ENCODE measurements around the gene SLC37A1. TPM values are rescaled to one million over a fixed set of nuclear protein-coding genes. Genes with fewer than 3 reads are reported as not detected.

The SLC37A1 gene
- total RNA-seq, 1 experiment from 2014 or later, result 23.5 TPM

DNA sequence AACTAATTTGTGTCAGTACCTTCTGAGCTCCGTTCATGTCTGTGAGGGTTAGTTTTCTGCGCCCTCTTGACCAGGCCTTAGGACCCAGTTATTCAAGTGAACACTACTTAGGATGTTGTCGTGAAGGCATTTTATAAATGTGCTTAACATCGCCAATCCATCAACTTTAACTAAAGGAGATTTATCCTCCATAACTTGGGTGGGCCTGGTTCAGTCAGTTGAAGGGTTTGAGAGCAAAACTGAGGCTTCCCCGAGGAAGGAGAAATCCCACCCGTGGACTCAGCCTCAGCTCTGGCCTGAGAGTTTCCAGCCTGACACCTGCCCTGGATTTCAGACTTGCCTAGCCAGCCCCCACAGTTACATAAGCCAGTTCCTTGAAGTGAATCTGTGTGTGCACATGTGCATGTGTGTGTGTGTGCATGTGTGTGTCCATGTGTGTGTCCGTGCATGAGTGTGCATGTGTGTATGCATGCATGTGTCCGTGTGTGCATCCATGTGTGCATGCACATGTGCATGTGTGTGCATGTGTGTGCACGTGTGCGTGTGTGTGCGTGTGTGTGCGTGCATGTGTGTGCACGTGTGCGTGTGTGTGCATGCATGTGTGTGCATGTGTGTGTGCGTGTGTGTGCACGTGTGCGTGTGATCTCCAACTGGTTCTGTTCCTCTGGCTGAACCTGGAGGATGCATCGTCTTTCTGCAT is 77.7 kb downstream of the SLC37A1 start:
- ChIA-PET CTCF (no interaction called here), POLR2A (ENCODE audit: unreplicated experiment) (no interaction called here)
- H3K4me3 ChIP-seq, result no peak overlapping the region
- H3K79me2 ChIP-seq (ENCODE audit: low read depth), result no peaks in the 10 kb centered on the region
- no peaks in the 10 kb centered on the region for H3K4me1 ChIP-seq (replicated peaks; ENCODE audit: insufficient read depth)
- H3K27ac ChIP-seq, result no peak overlapping the region
- no peaks in the 10 kb centered on the region for H3K9me2 ChIP-seq (ENCODE audit: insufficient read depth)
- TF ChIP-seq, protein P1, sequence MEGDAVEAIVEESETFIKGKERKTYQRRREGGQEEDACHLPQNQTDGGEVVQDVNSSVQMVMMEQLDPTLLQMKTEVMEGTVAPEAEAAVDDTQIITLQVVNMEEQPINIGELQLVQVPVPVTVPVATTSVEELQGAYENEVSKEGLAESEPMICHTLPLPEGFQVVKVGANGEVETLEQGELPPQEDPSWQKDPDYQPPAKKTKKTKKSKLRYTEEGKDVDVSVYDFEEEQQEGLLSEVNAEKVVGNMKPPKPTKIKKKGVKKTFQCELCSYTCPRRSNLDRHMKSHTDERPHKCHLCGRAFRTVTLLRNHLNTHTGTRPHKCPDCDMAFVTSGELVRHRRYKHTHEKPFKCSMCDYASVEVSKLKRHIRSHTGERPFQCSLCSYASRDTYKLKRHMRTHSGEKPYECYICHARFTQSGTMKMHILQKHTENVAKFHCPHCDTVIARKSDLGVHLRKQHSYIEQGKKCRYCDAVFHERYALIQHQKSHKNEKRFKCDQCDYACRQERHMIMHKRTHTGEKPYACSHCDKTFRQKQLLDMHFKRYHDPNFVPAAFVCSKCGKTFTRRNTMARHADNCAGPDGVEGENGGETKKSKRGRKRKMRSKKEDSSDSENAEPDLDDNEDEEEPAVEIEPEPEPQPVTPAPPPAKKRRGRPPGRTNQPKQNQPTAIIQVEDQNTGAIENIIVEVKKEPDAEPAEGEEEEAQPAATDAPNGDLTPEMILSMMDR (conservative IDR thresholded peaks at IDR 0.05), result no peak
- TF ChIP-seq EZH2 (IDR thresholded peaks at IDR 0.05; ENCODE audit: low read depth), result no peak
- BruUV-seq (replicated peaks), result no TSS peak
- H3F3A ChIP-seq (ENCODE audit: insufficient read depth, low read depth), result no peaks in the 10 kb centered on the region
- H3K27me3 ChIP-seq (ENCODE audit: insufficient read depth, low read depth), result no peaks in the 10 kb centered on the region
- no peak overlapping the region for H3K4me2 ChIP-seq
- no peak for DNase-seq
- no peaks in the 10 kb centered on the region for H4K20me1 ChIP-seq (ENCODE audit: insufficient read depth)
- intact Hi-C loops (cut with micrococcal nuclease; ENCODE audit: unreplicated experiment), result no loop called here
- H3K36me3 ChIP-seq (ENCODE audit: low read depth), result no peaks in the 10 kb centered on the region
- no peaks in the 10 kb centered on the region for H3K9me3 ChIP-seq (ENCODE audit: insufficient read depth, low read depth)
- H2AFZ ChIP-seq, result no peak overlapping the region

DNA sequence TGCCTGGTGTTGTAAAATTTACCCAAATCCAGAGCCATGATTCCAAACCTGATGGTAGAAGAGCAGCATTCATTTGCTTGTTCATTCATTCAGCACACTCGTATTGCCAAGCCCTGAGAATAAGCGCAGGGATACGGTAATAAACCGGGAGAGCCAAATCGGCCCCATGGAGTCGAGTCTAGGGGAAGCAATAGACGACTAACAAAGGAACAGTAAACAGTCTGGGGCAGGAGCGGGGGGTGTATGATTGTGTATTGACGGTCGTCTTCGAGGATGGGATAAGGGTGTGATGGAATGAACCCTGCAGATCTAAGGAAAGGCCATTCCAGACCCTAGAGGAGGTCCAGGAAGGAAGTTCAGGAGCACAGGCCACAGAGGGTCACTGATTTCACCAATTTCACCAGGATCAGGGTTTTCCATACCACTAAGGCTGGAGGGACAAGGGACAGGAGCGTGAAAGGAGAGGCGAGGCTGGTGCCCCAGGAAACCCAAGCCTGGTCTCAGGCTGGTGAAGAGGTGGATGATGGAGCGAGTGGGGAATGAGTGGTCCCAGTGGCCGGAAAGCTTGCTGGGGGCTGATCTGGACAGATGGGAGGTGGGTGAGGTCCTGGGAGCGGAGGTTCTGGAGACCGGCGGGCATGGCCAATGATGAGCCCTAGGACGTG is 78.6 kb downstream of the SLC37A1 start:
- no peaks in the 10 kb centered on the region for H3K79me2 ChIP-seq (ENCODE audit: low read depth)
- H3K27me3 ChIP-seq (ENCODE audit: insufficient read depth, low read depth), result no peaks in the 10 kb centered on the region
- H3K9me2 ChIP-seq (ENCODE audit: insufficient read depth), result no peaks in the 10 kb centered on the region
- H2AFZ ChIP-seq, result no peak overlapping the region
- DNase-seq, result no peak
- ChIA-PET CTCF (interaction anchor here (0.5 to 0.6 kb wide), 3 partner anchors 44 to 438 kb away, joined by 3 read pairs; no protein-coding TSS in a partner anchor), POLR2A (ENCODE audit: unreplicated experiment) (no interaction called here)
- no peaks in the 10 kb centered on the region for H3F3A ChIP-seq (ENCODE audit: insufficient read depth, low read depth)
- H3K27ac ChIP-seq, result no peak overlapping the region
- TF ChIP-seq, protein P1 (conservative IDR thresholded peaks at IDR 0.05), result no peak
- no peak for TF ChIP-seq EZH2 (IDR thresholded peaks at IDR 0.05; ENCODE audit: low read depth)
- no peak overlapping the region for H3K4me3 ChIP-seq
- no peaks in the 10 kb centered on the region for H4K20me1 ChIP-seq (ENCODE audit: insufficient read depth)
- H3K9me3 ChIP-seq (ENCODE audit: insufficient read depth, low read depth), result no peaks in the 10 kb centered on the region
- H3K4me2 ChIP-seq, result no peak overlapping the region
- H3K4me1 ChIP-seq (replicated peaks; ENCODE audit: insufficient read depth), result no peaks in the 10 kb centered on the region
- H3K36me3 ChIP-seq (ENCODE audit: low read depth), result no peaks in the 10 kb centered on the region
- intact Hi-C loops (cut with micrococcal nuclease; ENCODE audit: unreplicated experiment), result loop anchor here (2.0 kb wide), 2 partner anchors 61 to 227 kb away; partner anchors contain the start of gene PDE9A
- BruUV-seq (replicated peaks), result no TSS peak

DNA sequence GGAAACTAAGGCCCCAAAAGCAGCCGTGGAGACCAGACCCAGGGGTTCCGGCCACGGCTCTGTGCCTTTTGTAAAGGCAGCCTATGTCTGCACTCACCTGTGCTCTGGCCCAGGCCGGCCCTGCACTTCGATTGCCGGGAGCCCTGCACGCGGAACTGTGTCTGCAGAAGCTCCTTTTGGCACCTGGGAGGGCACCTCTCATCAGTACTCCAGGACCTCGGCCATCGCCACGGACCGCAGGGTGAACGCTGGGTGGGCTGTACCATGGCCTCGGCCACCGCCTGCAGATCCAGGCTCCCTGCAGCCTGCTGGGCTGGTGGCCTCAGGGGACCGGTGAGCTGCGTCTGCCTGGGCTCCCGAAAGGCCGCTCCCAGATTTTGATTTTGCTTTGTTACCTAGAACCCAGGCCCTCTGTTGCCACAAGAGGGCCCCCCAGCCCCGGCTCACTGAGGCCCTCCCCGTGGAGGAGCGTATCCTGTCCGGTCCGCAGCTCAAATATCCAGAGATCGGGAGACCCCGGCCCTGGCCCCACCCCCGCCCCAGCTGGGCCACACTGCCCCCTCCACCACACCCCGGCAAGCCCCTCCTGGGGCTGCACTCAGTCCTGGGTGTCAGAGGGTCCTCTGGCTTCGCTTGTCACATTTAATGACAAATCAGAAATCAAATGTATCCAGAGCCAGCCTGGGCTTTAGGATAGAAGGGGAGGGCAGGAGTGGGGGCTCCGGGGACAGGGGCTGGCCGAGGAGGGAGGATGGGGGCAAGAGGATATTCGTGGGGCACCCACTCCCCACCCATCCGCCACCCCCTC is 79.6 kb downstream of the SLC37A1 start:
- no peak overlapping the region for H2AFZ ChIP-seq
- no peaks in the 10 kb centered on the region for H3K79me2 ChIP-seq (ENCODE audit: low read depth)
- peak in 1 of 2 experiments; percentile 65 for DNase-seq
- H3K4me3 ChIP-seq, result no peak overlapping the region; the same call in 1 of the 2 replicates
- H3K27ac ChIP-seq, result no peak overlapping the region
- no peaks in the 10 kb centered on the region for H3K9me2 ChIP-seq (ENCODE audit: insufficient read depth)
- intact Hi-C loops (cut with micrococcal nuclease; ENCODE audit: unreplicated experiment), result loop anchor here (2.0 kb wide), 2 partner anchors 60 to 226 kb away; partner anchors contain the start of gene PDE9A
- H4K20me1 ChIP-seq (ENCODE audit: insufficient read depth), result no peaks in the 10 kb centered on the region
- H3K4me2 ChIP-seq, result peak overlapping the region; percentile 66
- H3K36me3 ChIP-seq (ENCODE audit: low read depth), result no peaks in the 10 kb centered on the region
- no peaks in the 10 kb centered on the region for H3K27me3 ChIP-seq (ENCODE audit: insufficient read depth, low read depth)
- H3K9me3 ChIP-seq (ENCODE audit: insufficient read depth, low read depth), result no peaks in the 10 kb centered on the region
- TF ChIP-seq, protein P1 (conservative IDR thresholded peaks at IDR 0.05), result peak; percentile 74
- TF ChIP-seq EZH2 (IDR thresholded peaks at IDR 0.05; ENCODE audit: low read depth), result no peak
- ChIA-PET CTCF (interaction anchor here (0.5 to 0.7 kb wide), 5 partner anchors 43 to 437 kb away, joined by 3 to 6 read pairs (median 3); no protein-coding TSS in a partner anchor), POLR2A (ENCODE audit: unreplicated experiment) (no interaction called here)
- BruUV-seq (replicated peaks), result no TSS peak
- no peaks in the 10 kb centered on the region for H3K4me1 ChIP-seq (replicated peaks; ENCODE audit: insufficient read depth)
- H3F3A ChIP-seq (ENCODE audit: insufficient read depth, low read depth), result no peaks in the 10 kb centered on the region
